22Rv1 (cell line): Measurements from ENCODE around the gene PRPF18.
"Not testable (repeated sequence)": the region's sequence is repeated elsewhere in the genome, so short reads cannot be mapped to it uniquely, and the experiment has no call there.

ENCODE experiments used
- H3K27ac ChIP-seq: fragments of 450-650 bp; 2 replicates; pipeline ENCODE4 v1.5.1; 2017
- ZFX ChIP-seq: fragments of 450-650 bp; IDR thresholded peaks from 2 replicates; pipeline ENCODE4 v1.6.1; 2017; ENCODE audit warnings: antibody characterized with exemption, borderline replicate concordance
- TF ChIP-seq, protein P1 (sequence below): fragments of 450-650 bp; IDR thresholded peaks from 2 replicates; pipeline ENCODE4 v1.5.1; 2017; ENCODE audit warnings: mild to moderate bottlenecking

Gene PRPF18, protein sequence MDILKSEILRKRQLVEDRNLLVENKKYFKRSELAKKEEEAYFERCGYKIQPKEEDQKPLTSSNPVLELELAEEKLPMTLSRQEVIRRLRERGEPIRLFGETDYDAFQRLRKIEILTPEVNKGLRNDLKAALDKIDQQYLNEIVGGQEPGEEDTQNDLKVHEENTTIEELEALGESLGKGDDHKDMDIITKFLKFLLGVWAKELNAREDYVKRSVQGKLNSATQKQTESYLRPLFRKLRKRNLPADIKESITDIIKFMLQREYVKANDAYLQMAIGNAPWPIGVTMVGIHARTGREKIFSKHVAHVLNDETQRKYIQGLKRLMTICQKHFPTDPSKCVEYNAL

DNA sequence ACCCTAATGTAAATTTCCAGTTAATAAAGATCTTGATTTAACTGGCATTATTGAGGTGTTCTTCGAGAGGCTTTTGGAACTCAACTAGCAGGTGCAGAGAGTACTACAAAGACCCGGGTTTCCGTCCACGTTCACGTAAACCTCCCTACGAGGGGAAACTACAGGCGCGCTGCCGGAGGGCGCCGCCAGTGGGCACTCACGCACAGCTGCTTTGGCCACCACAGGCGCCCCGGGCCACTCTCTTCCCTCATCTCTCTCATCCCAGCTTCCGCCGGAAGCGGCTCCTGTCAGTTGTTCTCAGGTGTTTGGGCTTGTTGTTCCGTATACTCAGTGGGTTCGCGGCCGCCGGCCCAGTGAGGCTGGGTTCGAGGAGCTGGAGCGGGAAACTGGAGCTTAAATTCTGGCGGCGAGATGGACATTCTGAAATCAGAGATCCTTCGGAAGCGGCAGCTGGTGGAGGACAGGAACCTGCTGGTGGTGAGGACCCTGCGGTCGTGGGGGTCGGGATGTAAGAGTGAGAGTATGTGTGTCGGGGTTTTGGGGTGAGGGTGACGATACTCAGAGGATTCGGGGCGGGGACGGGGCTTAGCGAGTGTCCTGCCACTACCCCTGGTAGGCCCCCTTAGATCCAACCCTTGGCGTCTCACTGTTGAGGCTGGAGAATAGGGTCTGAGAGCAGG is at the start of gene PRPF18:
TSS of gene PRPF18 (plus strand) at position 290 of the 680 bp plus-strand sequence. CDS start at position 412, 122 bp downstream.
- no peak within 1 kb of the TSS for H3K27ac ChIP-seq
- no peak for TF ChIP-seq ZFX
- TF ChIP-seq, protein P1, sequence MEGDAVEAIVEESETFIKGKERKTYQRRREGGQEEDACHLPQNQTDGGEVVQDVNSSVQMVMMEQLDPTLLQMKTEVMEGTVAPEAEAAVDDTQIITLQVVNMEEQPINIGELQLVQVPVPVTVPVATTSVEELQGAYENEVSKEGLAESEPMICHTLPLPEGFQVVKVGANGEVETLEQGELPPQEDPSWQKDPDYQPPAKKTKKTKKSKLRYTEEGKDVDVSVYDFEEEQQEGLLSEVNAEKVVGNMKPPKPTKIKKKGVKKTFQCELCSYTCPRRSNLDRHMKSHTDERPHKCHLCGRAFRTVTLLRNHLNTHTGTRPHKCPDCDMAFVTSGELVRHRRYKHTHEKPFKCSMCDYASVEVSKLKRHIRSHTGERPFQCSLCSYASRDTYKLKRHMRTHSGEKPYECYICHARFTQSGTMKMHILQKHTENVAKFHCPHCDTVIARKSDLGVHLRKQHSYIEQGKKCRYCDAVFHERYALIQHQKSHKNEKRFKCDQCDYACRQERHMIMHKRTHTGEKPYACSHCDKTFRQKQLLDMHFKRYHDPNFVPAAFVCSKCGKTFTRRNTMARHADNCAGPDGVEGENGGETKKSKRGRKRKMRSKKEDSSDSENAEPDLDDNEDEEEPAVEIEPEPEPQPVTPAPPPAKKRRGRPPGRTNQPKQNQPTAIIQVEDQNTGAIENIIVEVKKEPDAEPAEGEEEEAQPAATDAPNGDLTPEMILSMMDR: peak; percentile 98

DNA sequence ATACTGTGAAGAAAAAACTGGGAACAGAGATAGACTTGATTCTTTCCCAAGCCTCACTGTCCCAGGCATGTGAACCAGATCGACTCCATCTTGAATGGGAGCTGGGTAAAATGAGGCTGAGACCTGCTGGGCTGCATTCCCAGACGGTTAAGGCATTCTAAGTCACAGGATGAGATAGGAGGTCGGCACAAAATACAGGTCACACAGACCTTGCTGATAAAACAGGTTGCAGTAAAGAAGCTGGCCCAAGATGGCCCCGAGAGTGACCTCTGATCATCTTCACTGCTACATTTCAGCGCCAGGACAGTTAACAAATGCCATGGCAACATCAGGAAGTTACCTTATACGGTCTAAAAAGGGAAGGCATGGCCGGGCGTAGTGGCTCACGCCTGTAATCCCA is 48.8 kb upstream of the PRPF18 start:
- not testable (repeated sequence) for H3K27ac ChIP-seq

DNA sequence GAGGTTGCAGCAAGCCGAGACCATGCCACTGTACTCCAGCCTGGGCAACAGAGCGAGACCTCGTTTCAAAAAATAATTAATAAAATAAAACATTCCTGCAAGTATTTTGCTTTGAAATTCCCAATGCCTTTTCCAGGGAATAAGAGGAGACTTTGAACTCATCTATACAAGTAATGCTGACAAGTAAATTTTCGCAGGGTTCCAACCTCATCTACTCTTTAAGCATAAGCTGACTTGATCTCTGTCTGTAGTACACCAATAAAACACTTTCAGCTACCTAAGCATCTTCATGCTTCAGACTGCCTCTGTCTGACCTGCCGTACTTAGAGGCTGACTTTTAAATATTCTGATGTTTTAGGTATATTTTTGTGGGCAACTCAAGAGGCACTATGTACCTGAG is 44.2 kb upstream of the PRPF18 start:
- no peak overlapping the region for H3K27ac ChIP-seq

DNA sequence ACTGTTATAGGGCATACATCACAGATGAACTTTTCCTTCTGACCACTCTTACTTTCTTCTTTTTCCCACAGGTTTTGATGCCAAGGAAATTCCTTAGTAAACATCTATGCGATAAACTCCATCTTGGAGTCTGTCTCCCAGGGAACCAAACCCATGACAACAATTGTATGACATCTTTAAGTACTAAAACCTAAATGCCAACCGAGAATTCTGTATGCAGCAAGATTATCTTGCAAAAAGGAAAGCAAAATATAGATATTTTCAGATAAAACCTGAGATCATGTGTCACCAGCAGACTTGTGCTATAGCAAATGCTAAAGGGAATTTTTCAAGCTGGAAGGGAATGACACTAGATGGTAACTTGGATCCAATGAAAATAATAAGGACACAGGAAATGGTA is 36.0 kb upstream of the PRPF18 start:
- H3K27ac ChIP-seq: no peak overlapping the region
- no peak for TF ChIP-seq ZFX
- TF ChIP-seq, protein P1: no peak

More for the DNA sequence above, 44.2 kb upstream of the PRPF18 start:
- TF ChIP-seq, protein P1: no peak
- TF ChIP-seq ZFX: no peak

DNA sequence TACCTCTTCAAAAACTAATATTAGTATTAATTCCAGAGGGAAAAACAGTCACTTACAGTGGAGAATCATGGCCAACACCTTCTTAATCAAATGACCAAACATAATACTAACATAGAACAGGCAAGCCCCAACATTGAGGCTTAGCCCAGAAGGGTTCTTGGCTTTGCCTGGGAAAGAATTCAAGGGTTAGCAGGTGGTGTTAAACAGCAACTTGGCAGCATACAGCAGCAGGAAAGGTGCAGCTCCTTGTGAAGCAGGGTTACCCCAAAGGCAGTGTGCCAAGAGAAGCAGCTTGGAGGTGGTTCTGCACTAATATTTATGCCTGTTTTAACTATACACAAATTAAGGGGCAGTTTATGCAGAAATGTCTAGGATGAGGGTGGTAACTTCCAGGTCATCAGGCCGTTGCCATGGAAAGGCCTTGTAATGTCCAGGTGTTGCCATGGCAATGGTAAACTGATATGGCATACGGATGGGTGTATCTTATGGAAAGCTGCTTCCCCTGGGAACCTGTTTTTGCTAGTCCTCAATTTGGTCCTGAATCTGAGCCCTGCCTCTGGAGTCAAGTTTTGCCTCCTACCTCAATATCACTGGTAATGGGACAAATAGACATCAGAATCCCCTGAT is 30.8 kb upstream of the PRPF18 start:
- H3K27ac ChIP-seq: no peak overlapping the region
- no peak for TF ChIP-seq ZFX

DNA sequence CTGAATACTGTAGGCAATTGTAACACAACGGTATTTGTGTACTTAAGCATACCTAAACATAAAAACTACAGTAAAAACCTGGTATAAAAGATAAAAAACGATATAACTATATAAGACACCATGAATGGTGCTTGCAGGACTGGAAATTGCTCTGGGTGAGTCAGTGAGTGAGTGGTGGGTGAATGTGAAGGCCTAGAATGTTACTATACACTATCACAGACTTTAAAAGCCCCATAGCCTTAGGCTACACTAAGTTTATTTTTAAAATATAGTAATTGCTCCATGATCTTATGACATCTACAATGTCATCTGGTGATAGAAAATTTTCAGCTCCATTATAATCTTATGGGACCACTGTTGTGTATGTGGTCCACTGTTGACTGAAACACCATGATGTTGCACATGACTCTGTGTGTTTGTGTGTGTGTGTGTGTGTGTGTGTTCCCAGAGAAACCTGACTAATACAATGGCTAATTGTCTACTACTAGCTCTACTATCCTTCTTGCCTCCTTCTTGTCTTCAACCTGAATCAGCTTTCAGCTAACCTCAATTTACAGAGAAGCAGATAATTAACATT is 27.6 kb upstream of the PRPF18 start:
- TF ChIP-seq, protein P1: no peak
- TF ChIP-seq ZFX: no peak
- H3K27ac ChIP-seq: no peak overlapping the region

DNA sequence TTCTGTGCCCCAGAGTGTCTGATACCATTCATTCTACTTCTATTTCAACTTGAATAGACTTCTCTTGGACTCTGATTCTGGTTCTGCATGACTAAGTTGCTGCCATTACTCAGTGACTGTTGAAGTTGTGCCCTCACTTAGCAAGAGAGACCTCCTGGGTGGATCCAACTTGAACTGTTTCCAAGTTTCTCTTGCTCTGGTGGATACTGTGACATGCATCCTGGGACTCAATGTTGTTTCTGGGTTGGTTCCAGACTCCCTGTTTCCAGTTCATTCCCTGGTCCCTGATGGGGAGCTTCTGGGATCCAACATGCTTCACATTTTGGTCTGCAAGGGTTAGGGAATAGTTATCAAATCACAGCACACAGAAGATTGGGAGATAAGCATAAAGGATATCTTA is 26.2 kb upstream of the PRPF18 start:
- no peak for TF ChIP-seq ZFX
- TF ChIP-seq, protein P1: no peak
- H3K27ac ChIP-seq: no peak overlapping the region
